ENCODE results near the gene CALHM4. TPM values are rescaled to one million over a fixed set of nuclear protein-coding genes. Genes with fewer than 3 reads are reported as not detected.

The CALHM4 gene
- total RNA-seq, 1 experiment from 2014 or later = 1.8 TPM

DNA sequence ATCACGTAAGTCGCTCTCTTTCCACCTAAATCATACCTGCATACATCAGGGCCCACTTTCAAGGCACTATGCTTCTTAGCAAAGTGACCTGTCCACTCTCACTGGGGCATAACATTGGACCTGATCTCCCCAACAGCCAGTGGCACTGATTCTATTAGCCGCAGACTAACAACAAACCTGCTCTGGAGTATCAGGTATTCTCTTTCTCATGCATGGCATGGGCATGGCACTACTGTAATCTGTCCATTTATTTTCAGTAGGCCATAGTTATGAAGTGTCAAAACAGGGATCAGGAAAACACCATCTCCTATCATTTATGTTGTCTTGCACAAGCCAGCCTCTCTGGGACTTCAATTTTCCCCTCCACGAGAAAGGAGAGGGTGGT is 8.5 kb downstream of the CALHM4 start:
- Mint-ChIP-seq H3K4me1 (ENCODE audit: low read depth, unreplicated experiment) (peaks cover 26% of the 10 kb centered on the region), H3K27me3 (ENCODE audit: insufficient read depth, unreplicated experiment) (no peaks in the 10 kb centered on the region), H3K9me3 (ENCODE audit: unreplicated experiment) (no peaks in the 10 kb centered on the region), H3K27ac (ENCODE audit: unreplicated experiment) (peak overlapping the region; percentile 87), H3K4me3 (ENCODE audit: unreplicated experiment) (peak overlapping the region; percentile 53), H3K36me3 (ENCODE audit: insufficient read depth, unreplicated experiment) (peaks cover 5% of the 10 kb centered on the region)
- BruUV-seq (replicated peaks) = no TSS peak
- Histone ChIP-seq H3K27me3 (replicated peaks; ENCODE audit: control insufficient read depth, insufficient read depth, low read length) (no peaks in the 10 kb centered on the region), H3K4me3 (ENCODE audit: low read depth, low read length) (no peak overlapping the region), H3K9me3 (no peaks in the 10 kb centered on the region), H3K36me3 (ENCODE audit: control insufficient read depth, insufficient read depth, low read length) (no peaks in the 10 kb centered on the region), H3K4me1 (peaks cover 15% of the 10 kb centered on the region)
- intact Hi-C loops (cut with micrococcal nuclease; ENCODE audit: unreplicated experiment) = loop anchor here (5.0 kb wide), 1 partner anchor 345 kb away; no protein-coding TSS in a partner anchor
- no peak for DNase-seq
- TF ChIP-seq, protein P1, sequence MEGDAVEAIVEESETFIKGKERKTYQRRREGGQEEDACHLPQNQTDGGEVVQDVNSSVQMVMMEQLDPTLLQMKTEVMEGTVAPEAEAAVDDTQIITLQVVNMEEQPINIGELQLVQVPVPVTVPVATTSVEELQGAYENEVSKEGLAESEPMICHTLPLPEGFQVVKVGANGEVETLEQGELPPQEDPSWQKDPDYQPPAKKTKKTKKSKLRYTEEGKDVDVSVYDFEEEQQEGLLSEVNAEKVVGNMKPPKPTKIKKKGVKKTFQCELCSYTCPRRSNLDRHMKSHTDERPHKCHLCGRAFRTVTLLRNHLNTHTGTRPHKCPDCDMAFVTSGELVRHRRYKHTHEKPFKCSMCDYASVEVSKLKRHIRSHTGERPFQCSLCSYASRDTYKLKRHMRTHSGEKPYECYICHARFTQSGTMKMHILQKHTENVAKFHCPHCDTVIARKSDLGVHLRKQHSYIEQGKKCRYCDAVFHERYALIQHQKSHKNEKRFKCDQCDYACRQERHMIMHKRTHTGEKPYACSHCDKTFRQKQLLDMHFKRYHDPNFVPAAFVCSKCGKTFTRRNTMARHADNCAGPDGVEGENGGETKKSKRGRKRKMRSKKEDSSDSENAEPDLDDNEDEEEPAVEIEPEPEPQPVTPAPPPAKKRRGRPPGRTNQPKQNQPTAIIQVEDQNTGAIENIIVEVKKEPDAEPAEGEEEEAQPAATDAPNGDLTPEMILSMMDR (IDR thresholded peaks at IDR 0.05; ENCODE audit: insufficient read depth in 1 of 2, low read depth in 1 of 2, low read length in 1 of 2, severe bottlenecking in 1 of 2, unreplicated experiment in 1 of 2) = no peak
- POLR2A ChIA-PET = interaction anchor here (2.0 kb wide), 1 partner anchor 9 kb away, joined by 12 read pairs; the partner anchor contains the start of gene RWDD1
- CTCF ChIA-PET = interaction anchor here (1.6 to 2.0 kb wide), 4 partner anchors 9 to 293 kb away, joined by 10 to 13 read pairs (median 12); partner anchors contain the start of genes CALHM5 and RWDD1

DNA sequence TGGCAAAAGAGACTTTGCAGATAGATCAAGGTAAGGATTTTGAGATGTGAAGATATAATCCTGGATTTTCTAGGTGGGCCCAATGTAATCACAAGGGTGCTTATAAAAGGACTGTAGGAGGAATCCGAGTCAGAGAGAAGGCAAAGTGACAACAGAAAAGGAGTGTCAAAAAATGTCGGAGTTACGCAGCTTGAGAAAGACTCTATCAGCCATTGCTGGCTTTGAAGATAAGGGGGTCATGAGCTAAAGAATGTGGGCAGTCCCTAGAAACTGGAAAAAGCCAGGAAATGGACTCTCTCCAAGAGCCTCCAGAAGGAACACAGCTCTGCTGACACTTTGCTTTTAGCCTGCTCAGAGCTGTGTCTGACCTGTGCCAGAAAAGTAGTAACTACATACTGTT is 9.1 kb downstream of the CALHM4 start:
- BruUV-seq (replicated peaks) = no TSS peak
- Mint-ChIP-seq H3K27ac (ENCODE audit: unreplicated experiment) (peak overlapping the region; percentile 87), H3K36me3 (ENCODE audit: insufficient read depth, unreplicated experiment) (peaks cover 5% of the 10 kb centered on the region), H3K4me1 (ENCODE audit: low read depth, unreplicated experiment) (peaks cover 24% of the 10 kb centered on the region), H3K9me3 (ENCODE audit: unreplicated experiment) (no peaks in the 10 kb centered on the region), H3K27me3 (ENCODE audit: insufficient read depth, unreplicated experiment) (no peaks in the 10 kb centered on the region), H3K4me3 (ENCODE audit: unreplicated experiment) (peak overlapping the region; percentile 53)
- no peak overlapping the region for H3K4me3 ChIP-seq (ENCODE audit: low read depth, low read length)
- TF ChIP-seq, protein P1 (IDR thresholded peaks at IDR 0.05; ENCODE audit: insufficient read depth in 1 of 2, low read depth in 1 of 2, low read length in 1 of 2, severe bottlenecking in 1 of 2, unreplicated experiment in 1 of 2) = no peak
- no peaks in the 10 kb centered on the region for H3K36me3 ChIP-seq (ENCODE audit: control insufficient read depth, insufficient read depth, low read length)
- peak in 1 of 2 experiments; percentile 43 for DNase-seq
- CTCF ChIA-PET = interaction anchor here (0.6 to 2.0 kb wide), 6 partner anchors 9 to 343 kb away, joined by 4 to 13 read pairs (median 10); partner anchors contain the start of genes CALHM5 and RWDD1
- intact Hi-C loops (cut with micrococcal nuclease; ENCODE audit: unreplicated experiment) = loop anchor here (5.0 kb wide), 1 partner anchor 345 kb away; no protein-coding TSS in a partner anchor
- no peaks in the 10 kb centered on the region for H3K9me3 ChIP-seq
- H3K4me1 ChIP-seq = peaks cover 15% of the 10 kb centered on the region
- POLR2A ChIA-PET = interaction anchor here (2.0 kb wide), 1 partner anchor 9 kb away, joined by 12 read pairs; the partner anchor contains the start of gene RWDD1
- H3K27me3 ChIP-seq (replicated peaks; ENCODE audit: control insufficient read depth, insufficient read depth, low read length) = no peaks in the 10 kb centered on the region

DNA sequence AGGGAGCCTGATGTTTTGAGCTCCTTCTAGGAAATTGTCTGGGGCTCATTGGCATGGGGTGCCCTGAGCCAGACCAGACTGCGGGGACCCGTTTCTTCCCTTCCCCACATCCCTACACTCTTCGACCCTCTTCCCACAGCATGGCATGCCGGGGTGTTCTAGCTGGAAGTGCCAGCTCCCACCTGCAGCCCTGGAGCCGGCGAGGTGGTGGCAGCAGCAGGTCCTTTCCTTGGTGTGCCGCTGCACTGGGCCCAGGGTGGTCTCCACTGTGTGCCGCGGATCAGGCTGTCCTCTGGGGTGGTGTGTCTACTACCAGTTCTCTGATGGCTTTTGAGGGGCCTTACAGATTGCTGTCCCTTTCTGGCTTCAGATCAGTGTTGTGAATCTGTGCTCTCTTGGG is 10.3 kb downstream of the CALHM4 start:
- no peaks in the 10 kb centered on the region for H3K36me3 ChIP-seq (ENCODE audit: control insufficient read depth, insufficient read depth, low read length)
- no peak for DNase-seq
- no peaks in the 10 kb centered on the region for H3K27me3 ChIP-seq (replicated peaks; ENCODE audit: control insufficient read depth, insufficient read depth, low read length)
- no peaks in the 10 kb centered on the region for H3K9me3 Mint-ChIP-seq (ENCODE audit: unreplicated experiment)
- peaks cover 20% of the 10 kb centered on the region for H3K4me1 Mint-ChIP-seq (ENCODE audit: low read depth, unreplicated experiment)
- peaks cover 5% of the 10 kb centered on the region for H3K36me3 Mint-ChIP-seq (ENCODE audit: insufficient read depth, unreplicated experiment)
- H3K4me3 Mint-ChIP-seq (ENCODE audit: unreplicated experiment) = no peak overlapping the region
- ChIA-PET CTCF (interaction anchor here (1.6 to 2.0 kb wide), 3 partner anchors 7 to 295 kb away, joined by 10 to 13 read pairs (median 10); partner anchors contain the start of gene RWDD1), POLR2A (no interaction called here)
- no peaks in the 10 kb centered on the region for H3K9me3 ChIP-seq
- no peaks in the 10 kb centered on the region for H3K27me3 Mint-ChIP-seq (ENCODE audit: insufficient read depth, unreplicated experiment)
- peak overlapping the region; percentile 32 for H3K27ac Mint-ChIP-seq (ENCODE audit: unreplicated experiment)
- BruUV-seq (replicated peaks) = no TSS peak
- peaks cover 15% of the 10 kb centered on the region for H3K4me1 ChIP-seq
- no peak overlapping the region for H3K4me3 ChIP-seq (ENCODE audit: low read depth, low read length)
- intact Hi-C loops (cut with micrococcal nuclease; ENCODE audit: unreplicated experiment) = loop anchor here (5.0 kb wide), 1 partner anchor 347 kb away; no protein-coding TSS in a partner anchor
- TF ChIP-seq, protein P1 (IDR thresholded peaks at IDR 0.05; ENCODE audit: insufficient read depth in 1 of 2, low read depth in 1 of 2, low read length in 1 of 2, severe bottlenecking in 1 of 2, unreplicated experiment in 1 of 2) = no peak
